Smooth muscle cell (in vitro differentiated cells): ENCODE measurements around the gene WWOX. TPM values are rescaled to one million over a fixed set of nuclear protein-coding genes. Genes with fewer than 3 reads are reported as not detected.

Source experiments
- DNase-seq: peaks from one replicate; lab custom pipeline; 2025; ENCODE audit not compliant: unreplicated experiment; lab: John Stamatoyannopoulos, UW
- H2AFZ ChIP-seq: fragments of 200-600 bp; sonication (generic); 2 replicates; pipeline ENCODE4 v1.6.0; 2016; ENCODE audit warnings: antibody characterized with exemption, low read depth, mild to moderate bottlenecking
- H3F3A ChIP-seq: fragments of 200-600 bp; sonication (generic); 2 replicates; pipeline ENCODE4 v1.6.0; 2017; ENCODE audit warnings: antibody characterized with exemption, low read depth
- H3K27ac ChIP-seq: fragments of 200-600 bp; sonication (generic); 2 replicates; pipeline ENCODE4 v1.5.1; 2016; ENCODE audit warnings: low read depth, mild to moderate bottlenecking
- H3K27me3 ChIP-seq: fragments of 200-600 bp; sonication (generic); 2 replicates; pipeline ENCODE4 v1.6.1; 2016; ENCODE audit warnings: low read depth, mild to moderate bottlenecking
- H3K36me3 ChIP-seq: fragments of 200-600 bp; sonication (generic); 2 replicates; pipeline ENCODE4 v1.5.1; 2016; ENCODE audit warnings: low read depth
- H3K4me1 ChIP-seq: fragments of 200-600 bp; sonication (generic); 2 replicates; pipeline ENCODE4 v1.5.1; 2016; ENCODE audit warnings: low read depth
- H3K4me2 ChIP-seq: fragments of 200-600 bp; sonication (generic); 2 replicates; pipeline ENCODE4 v1.6.0; 2016; ENCODE audit warnings: mild to moderate bottlenecking
- H3K4me3 ChIP-seq: fragments of 200-600 bp; sonication (generic); 2 replicates; pipeline ENCODE4 v1.5.1; 2016; ENCODE audit warnings: mild to moderate bottlenecking
- H3K79me2 ChIP-seq: fragments of 200-600 bp; sonication (generic); 2 replicates; pipeline ENCODE4 v1.6.0; 2016; ENCODE audit warnings: low read depth, mild to moderate bottlenecking
- H3K9ac ChIP-seq: fragments of 200-600 bp; sonication (generic); 2 replicates; pipeline ENCODE4 v1.6.0; 2016; ENCODE audit warnings: low read depth
- H3K9me3 ChIP-seq: fragments of 200-600 bp; sonication (generic); replicated peaks from 2 replicates; pipeline ENCODE4 v1.5.1; 2016; ENCODE audit warnings: low read depth
- H4K20me1 ChIP-seq: fragments of 200-600 bp; sonication (generic); 2 replicates; pipeline ENCODE4 v1.6.0; 2016; ENCODE audit warnings: low read depth
- CTCF ChIP-seq: fragments of 200-600 bp; sonication (generic); IDR thresholded peaks from 2 replicates; pipeline ENCODE4 v1.5.1; 2017; ENCODE audit warnings: borderline replicate concordance, mild to moderate bottlenecking, antibody characterized with exemption; ENCODE audit not compliant: insufficient read depth, poor library complexity, severe bottlenecking
- WGBS: methylation state at CpG from one replicate; pipeline ENCODE4 v1.1.7; 2016; ENCODE audit warnings: low lambda C conversion rate; 5-methylcytosine and 5-hydroxymethylcytosine counted together
- polyA plus RNA-seq: library from polyadenylated mRNA; unstranded; fragments of >200 nt; fragmentation: Nextera tagmentation; extraction: Ambion mirVana; gene quantifications from 2 replicates; pipeline ENCODE4 v1.2.1, GENCODE V29; 2016
- total RNA-seq: library from RNA; depleted of rRNA; stranded (reverse); fragments of >200 nt; gene quantifications from 2 replicates; pipeline ENCODE4 v1.2.3, GENCODE V29; 2014

WWOX gene
- total and polyA plus RNA-seq, 2 experiments from 2014 or later = 7.5 to 14.0 TPM

DNA sequence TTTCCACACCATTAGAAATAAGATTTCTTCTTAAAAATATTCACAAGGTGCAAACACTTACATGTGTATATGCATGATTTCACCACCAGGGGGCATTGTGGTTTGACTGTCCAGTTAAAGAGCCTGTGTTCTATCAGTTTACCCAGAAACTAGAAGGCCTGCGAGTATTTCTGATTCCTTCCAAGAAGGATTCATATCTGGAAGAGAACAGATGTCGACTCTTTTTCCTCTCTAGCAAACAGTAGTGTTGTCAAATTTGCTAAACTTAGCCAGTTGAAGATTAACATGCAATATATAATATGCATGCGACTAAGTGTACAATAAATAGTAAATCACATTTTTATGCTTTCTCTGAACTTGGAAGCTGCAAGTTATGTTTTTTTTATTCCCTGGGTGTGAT is 404.1 kb downstream of the WWOX start:
- Histone ChIP-seq H4K20me1 (no peaks in the 10 kb centered on the region), H3K4me2 (no peak overlapping the region), H3K9me3 (no peaks in the 10 kb centered on the region), H3K4me1 (peaks cover 25% of the 10 kb centered on the region), H3K27me3 (no peaks in the 10 kb centered on the region), H3K79me2 (no peaks in the 10 kb centered on the region), H3K27ac (no peak overlapping the region), H3K4me3 (no peak overlapping the region), H3F3A (no peaks in the 10 kb centered on the region), H2AFZ (no peak overlapping the region), H3K36me3 (no peaks in the 10 kb centered on the region), H3K9ac (no peak overlapping the region)
- no peak for DNase-seq
- 35% methylated on average over 3 of the region's 3 CpGs for WGBS
- TF ChIP-seq CTCF = peak; percentile 92

DNA sequence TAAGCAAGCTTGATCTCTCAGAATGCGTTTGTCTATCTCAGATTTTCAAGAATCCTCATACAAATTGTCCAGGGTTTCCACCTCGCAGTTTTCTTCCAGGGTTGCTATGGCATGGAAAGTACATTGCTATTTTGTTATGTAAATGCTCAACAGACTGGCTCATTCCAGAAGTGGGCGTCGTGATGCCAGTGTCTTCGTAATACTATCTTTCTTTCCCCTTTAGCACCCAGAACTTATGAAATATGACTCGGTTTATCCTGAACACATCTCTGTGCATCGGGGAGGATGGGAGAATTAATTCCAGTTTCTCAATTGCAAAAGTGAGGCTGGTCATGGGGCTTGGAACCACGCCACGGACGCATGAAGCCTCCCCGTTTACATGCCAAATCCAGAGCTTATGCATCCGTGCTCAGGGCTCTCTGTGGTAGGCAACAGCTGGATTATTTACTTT is 405.0 kb downstream of the WWOX start:
- TF ChIP-seq CTCF = no peak

GRCh38 chr16:78505036-78505435 is 405.6 kb downstream of the WWOX start:
- Histone ChIP-seq H3K36me3 (no peaks in the 10 kb centered on the region), H3K9ac (no peak overlapping the region), H3K4me3 (no peak overlapping the region), H3F3A (no peaks in the 10 kb centered on the region), H3K4me2 (no peak overlapping the region), H3K4me1 (peaks cover 25% of the 10 kb centered on the region), H4K20me1 (no peaks in the 10 kb centered on the region), H3K27ac (no peak overlapping the region), H3K9me3 (no peaks in the 10 kb centered on the region), H3K27me3 (no peaks in the 10 kb centered on the region), H2AFZ (no peak overlapping the region), H3K79me2 (no peaks in the 10 kb centered on the region)
- TF ChIP-seq CTCF = no peak
- DNase-seq = no peak
- 80% methylated on average over 6 of the region's 6 CpGs for WGBS

More for the DNA sequence above, 405.0 kb downstream of the WWOX start:
- no peak overlapping the region for H3K4me3 ChIP-seq
- H3K27me3 ChIP-seq = no peaks in the 10 kb centered on the region
- H3K9ac ChIP-seq = no peak overlapping the region
- no peaks in the 10 kb centered on the region for H3K36me3 ChIP-seq
- H4K20me1 ChIP-seq = no peaks in the 10 kb centered on the region
- H3F3A ChIP-seq = no peaks in the 10 kb centered on the region
- H3K4me2 ChIP-seq = no peak overlapping the region
- no peak overlapping the region for H2AFZ ChIP-seq
- H3K79me2 ChIP-seq = no peaks in the 10 kb centered on the region
- peaks cover 25% of the 10 kb centered on the region for H3K4me1 ChIP-seq
- no peak overlapping the region for H3K27ac ChIP-seq
- DNase-seq = no peak
- 68% methylated on average over 12 of the region's 12 CpGs for WGBS
- no peaks in the 10 kb centered on the region for H3K9me3 ChIP-seq
